C4-2B (cell line): ENCODE data around the gene CIRBP.

Source experiments
- ZFX ChIP-seq: fragments of 450-650 bp; IDR thresholded peaks from 2 replicates; pipeline ENCODE4 v1.6.1; 2017
- TF ChIP-seq, protein P1 (sequence below): fragments of 450-650 bp; conservative IDR thresholded peaks from 2 replicates; pipeline ENCODE4 v1.5.1; 2017; ENCODE audit warnings: mild to moderate bottlenecking

DNA sequence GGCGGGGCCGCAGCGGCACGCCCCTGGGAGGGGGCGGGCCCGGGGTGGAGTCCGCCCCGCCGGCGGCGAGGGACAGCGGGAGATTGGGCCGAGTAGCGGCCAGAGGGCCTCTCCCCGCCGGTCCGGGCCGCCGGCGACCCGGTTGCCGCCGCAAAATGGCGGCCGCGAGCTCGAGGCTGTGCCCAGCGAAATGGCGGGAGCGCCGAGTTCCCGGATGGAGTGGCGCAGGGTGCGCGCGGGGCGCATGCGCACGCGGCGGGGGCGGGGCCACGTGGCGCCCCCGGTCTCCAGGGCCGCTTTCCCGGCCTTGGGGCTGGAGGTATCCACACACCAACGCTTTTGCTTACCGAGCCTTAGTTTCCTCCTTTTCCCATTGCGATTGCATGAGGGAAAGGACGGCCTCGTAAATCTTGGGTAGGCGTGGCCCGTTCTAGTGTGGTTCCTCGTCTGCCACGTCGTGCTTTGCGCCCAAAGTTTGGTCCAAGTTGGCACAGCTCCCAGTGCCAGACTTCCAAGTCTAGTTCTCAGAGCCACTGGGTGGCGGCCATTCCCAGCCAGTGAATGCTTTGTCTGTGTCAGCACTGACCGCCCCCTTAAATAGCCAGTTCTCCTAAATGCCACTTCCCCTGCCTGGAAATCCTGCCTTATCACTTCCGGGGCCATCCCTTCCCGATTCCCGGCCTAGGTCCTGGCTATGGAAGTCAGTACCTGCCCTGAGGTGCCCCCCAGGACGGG, 513 bp downstream of the CIRBP start:
- TF ChIP-seq, protein P1, sequence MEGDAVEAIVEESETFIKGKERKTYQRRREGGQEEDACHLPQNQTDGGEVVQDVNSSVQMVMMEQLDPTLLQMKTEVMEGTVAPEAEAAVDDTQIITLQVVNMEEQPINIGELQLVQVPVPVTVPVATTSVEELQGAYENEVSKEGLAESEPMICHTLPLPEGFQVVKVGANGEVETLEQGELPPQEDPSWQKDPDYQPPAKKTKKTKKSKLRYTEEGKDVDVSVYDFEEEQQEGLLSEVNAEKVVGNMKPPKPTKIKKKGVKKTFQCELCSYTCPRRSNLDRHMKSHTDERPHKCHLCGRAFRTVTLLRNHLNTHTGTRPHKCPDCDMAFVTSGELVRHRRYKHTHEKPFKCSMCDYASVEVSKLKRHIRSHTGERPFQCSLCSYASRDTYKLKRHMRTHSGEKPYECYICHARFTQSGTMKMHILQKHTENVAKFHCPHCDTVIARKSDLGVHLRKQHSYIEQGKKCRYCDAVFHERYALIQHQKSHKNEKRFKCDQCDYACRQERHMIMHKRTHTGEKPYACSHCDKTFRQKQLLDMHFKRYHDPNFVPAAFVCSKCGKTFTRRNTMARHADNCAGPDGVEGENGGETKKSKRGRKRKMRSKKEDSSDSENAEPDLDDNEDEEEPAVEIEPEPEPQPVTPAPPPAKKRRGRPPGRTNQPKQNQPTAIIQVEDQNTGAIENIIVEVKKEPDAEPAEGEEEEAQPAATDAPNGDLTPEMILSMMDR, result no peak; the same call in 1 of the 2 replicates
- TF ChIP-seq ZFX, result peak; percentile 77
